ENCODE data around the gene FBN1. TPM values are rescaled to one million over a fixed set of nuclear protein-coding genes. Genes with fewer than 3 reads are reported as not detected.

FBN1 gene
- total RNA-seq, 1 experiment from 2014 or later: 1.1 TPM

GRCh38 chr15:48423896-48424475 lies 221.5 kb downstream of the FBN1 start:
- Mint-ChIP-seq H3K4me3 (ENCODE audit: low read depth, unreplicated experiment) (no peak overlapping the region), H3K9me3 (ENCODE audit: low read depth, unreplicated experiment) (no peaks in the 10 kb centered on the region), H3K27ac (ENCODE audit: unreplicated experiment) (no peak overlapping the region), H3K27me3 (ENCODE audit: unreplicated experiment) (no peaks in the 10 kb centered on the region), H3K4me1 (ENCODE audit: low read depth, unreplicated experiment) (no peaks in the 10 kb centered on the region), H3K36me3 (ENCODE audit: insufficient read depth, unreplicated experiment) (no peaks in the 10 kb centered on the region)
- CTCF ChIA-PET: no interaction called here
- no TSS peak for BruUV-seq (replicated peaks)
- TF ChIP-seq CTCF (IDR thresholded peaks at IDR 0.05; ENCODE audit: unreplicated experiment): no peak
- intact Hi-C loops (cut with micrococcal nuclease; ENCODE audit: unreplicated experiment): no loop called here
- no peak for DNase-seq

DNA sequence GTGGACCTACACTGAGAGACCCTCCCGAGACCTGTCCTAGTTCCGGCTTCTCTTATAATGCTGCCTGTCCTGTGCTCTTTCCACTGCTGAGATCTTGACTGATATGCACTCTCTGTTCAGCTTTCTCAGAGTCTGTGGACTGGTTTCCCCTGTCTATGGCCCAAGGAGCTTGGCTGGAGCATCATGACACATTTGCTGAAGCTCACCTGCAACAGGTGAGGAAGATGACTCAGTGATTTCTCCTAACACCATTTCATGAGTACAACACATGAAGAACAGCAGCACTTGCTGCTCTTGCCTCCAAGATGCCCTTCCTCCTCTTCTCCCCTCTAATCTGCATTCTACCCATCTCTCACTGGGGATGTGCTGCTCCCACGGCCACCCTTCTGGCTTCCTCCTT lies 222.2 kb downstream of the FBN1 start:
- no peaks in the 10 kb centered on the region for H3K4me1 Mint-ChIP-seq (ENCODE audit: low read depth, unreplicated experiment)
- BruUV-seq (replicated peaks): no TSS peak
- intact Hi-C loops (cut with micrococcal nuclease; ENCODE audit: unreplicated experiment): no loop called here
- no peaks in the 10 kb centered on the region for H3K27me3 Mint-ChIP-seq (ENCODE audit: unreplicated experiment)
- no peak for TF ChIP-seq CTCF (IDR thresholded peaks at IDR 0.05; ENCODE audit: unreplicated experiment)
- DNase-seq: no peak
- CTCF ChIA-PET: no interaction called here
- H3K27ac Mint-ChIP-seq (ENCODE audit: unreplicated experiment): no peak overlapping the region
- H3K9me3 Mint-ChIP-seq (ENCODE audit: low read depth, unreplicated experiment): no peaks in the 10 kb centered on the region
- H3K36me3 Mint-ChIP-seq (ENCODE audit: insufficient read depth, unreplicated experiment): no peaks in the 10 kb centered on the region
- no peak overlapping the region for H3K4me3 Mint-ChIP-seq (ENCODE audit: low read depth, unreplicated experiment)

DNA sequence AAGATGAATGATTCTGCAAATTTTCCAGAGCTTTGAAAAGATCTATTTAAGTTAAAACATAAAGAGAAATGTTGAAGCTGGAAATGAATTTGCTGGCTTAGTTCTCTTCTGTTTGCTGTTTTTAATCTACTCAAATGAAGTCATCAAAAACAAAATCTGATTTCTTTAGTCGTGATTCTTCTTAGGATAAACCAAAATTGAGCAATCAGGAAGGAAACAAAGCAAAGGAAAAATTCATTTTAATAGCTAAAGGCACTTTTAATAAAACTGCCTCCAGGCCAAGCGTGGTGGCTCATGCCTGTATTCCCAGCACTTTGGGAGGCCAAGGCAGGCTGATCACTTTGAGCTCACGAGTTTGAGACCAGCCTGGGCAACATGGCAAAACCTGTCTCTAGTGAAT lies 223.1 kb downstream of the FBN1 start:
- CTCF ChIA-PET: no interaction called here
- intact Hi-C loops (cut with micrococcal nuclease; ENCODE audit: unreplicated experiment): no loop called here
- Mint-ChIP-seq H3K27me3 (ENCODE audit: unreplicated experiment) (no peaks in the 10 kb centered on the region), H3K4me1 (ENCODE audit: low read depth, unreplicated experiment) (no peaks in the 10 kb centered on the region), H3K9me3 (ENCODE audit: low read depth, unreplicated experiment) (no peaks in the 10 kb centered on the region), H3K4me3 (ENCODE audit: low read depth, unreplicated experiment) (no peak overlapping the region), H3K27ac (ENCODE audit: unreplicated experiment) (no peak overlapping the region), H3K36me3 (ENCODE audit: insufficient read depth, unreplicated experiment) (no peaks in the 10 kb centered on the region)
- DNase-seq: no peak
- TF ChIP-seq CTCF (IDR thresholded peaks at IDR 0.05; ENCODE audit: unreplicated experiment): no peak
- no TSS peak for BruUV-seq (replicated peaks)

DNA sequence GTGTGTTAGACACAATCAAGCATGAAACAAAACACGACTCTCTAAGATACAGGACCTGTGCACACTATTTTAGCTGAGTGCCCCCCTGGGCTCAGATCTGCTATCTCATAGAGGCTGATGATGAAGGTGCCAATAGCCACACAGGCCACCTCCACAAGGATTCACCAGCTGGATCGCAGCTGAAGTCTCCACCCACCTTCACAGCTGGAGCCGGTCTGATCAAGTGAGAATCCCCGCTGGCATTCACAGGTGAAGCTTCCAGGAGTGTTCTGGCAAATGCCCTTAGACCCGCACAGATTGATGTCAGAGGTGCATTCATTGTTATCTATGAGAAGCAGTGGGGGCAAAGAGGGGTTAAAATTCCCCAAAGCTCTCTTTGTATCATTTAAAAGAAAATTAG lies 224.1 kb downstream of the FBN1 start:
- BruUV-seq (replicated peaks): no TSS peak
- H3K4me1 Mint-ChIP-seq (ENCODE audit: low read depth, unreplicated experiment): no peaks in the 10 kb centered on the region
- H3K27me3 Mint-ChIP-seq (ENCODE audit: unreplicated experiment): no peaks in the 10 kb centered on the region
- no peaks in the 10 kb centered on the region for H3K36me3 Mint-ChIP-seq (ENCODE audit: insufficient read depth, unreplicated experiment)
- H3K9me3 Mint-ChIP-seq (ENCODE audit: low read depth, unreplicated experiment): no peaks in the 10 kb centered on the region
- CTCF ChIA-PET: interaction anchor here (0.5 to 0.7 kb wide), 2 partner anchors 16 to 31 kb away, joined by 3 to 9 read pairs; no protein-coding TSS in a partner anchor
- no peak for DNase-seq
- H3K27ac Mint-ChIP-seq (ENCODE audit: unreplicated experiment): no peak overlapping the region
- intact Hi-C loops (cut with micrococcal nuclease; ENCODE audit: unreplicated experiment): no loop called here
- H3K4me3 Mint-ChIP-seq (ENCODE audit: low read depth, unreplicated experiment): no peak overlapping the region
- no peak for TF ChIP-seq CTCF (IDR thresholded peaks at IDR 0.05; ENCODE audit: unreplicated experiment)
